ENCODE data around the gene KNDC1.

DNA sequence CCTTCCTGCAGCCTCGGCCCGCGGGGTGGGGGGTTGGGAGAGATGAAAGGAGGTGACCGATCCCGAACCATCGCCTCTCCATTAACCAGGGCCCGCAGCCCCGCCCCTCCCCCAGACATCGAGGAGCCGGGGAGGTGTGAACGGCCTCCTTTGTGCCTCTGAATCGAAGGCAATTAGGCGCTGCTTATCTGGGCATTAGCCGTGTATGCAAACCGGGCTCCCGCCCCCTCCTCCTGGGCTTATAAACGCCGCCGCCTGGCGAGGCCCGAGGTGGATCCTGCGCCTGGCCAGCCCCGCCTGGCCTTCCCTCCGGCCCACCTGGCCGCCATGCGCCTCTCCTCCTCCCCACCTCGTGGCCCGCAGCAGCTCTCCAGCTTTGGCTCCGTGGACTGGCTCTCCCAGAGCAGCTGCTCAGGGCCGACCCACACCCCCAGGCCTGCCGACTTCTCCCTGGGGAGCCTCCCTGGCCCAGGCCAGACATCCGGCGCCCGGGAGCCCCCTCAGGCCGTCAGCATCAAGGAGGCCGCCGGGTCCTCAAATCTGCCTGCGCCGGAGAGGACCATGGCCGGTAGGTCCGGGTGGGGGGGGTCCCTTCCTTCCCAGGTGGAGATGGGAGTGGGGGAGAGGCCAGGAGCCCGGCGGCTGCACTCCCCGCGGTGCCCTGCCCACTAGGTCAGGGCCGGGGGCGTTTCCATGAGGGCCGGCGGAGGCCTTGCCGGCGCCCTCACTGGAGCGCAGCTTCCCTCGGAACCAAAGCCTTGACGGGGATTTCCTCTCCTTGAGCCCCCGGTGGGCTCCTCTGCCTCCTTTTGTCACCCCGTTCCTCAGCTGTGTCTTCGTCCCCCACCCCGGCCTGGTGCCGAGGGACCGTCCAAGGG, 77.8 kb downstream of the KNDC1 start, which contains the start of gene VENTX:
- TF ChIP-seq POLR2A (IDR thresholded peaks at IDR 0.05), result no peak
- TF ChIP-seq, protein P1, sequence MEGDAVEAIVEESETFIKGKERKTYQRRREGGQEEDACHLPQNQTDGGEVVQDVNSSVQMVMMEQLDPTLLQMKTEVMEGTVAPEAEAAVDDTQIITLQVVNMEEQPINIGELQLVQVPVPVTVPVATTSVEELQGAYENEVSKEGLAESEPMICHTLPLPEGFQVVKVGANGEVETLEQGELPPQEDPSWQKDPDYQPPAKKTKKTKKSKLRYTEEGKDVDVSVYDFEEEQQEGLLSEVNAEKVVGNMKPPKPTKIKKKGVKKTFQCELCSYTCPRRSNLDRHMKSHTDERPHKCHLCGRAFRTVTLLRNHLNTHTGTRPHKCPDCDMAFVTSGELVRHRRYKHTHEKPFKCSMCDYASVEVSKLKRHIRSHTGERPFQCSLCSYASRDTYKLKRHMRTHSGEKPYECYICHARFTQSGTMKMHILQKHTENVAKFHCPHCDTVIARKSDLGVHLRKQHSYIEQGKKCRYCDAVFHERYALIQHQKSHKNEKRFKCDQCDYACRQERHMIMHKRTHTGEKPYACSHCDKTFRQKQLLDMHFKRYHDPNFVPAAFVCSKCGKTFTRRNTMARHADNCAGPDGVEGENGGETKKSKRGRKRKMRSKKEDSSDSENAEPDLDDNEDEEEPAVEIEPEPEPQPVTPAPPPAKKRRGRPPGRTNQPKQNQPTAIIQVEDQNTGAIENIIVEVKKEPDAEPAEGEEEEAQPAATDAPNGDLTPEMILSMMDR (IDR thresholded peaks at IDR 0.05), result no peak
